OCI-LY7 (cell line): ENCODE measurements around the gene PXMP4. TPM values are rescaled to one million over a fixed set of nuclear protein-coding genes. Genes with fewer than 3 reads are reported as not detected.

ENCODE experiments used
- BruUV-seq: library from RNA; stranded (reverse); fragments of 400-500 nt; replicated peaks from 2 replicates; lab custom pipeline; 2021; lab: Mats Ljungman, UMichigan
- CTCF ChIA-PET: fragments of 300-600 bp; sonication (Branson Sonifier 250); formaldehyde crosslinking; loops from one replicate; lab custom pipeline; 2022; ENCODE audit warnings: antibody characterized with exemption; ENCODE audit not compliant: unreplicated experiment; lab: Charles Lee
- POLR2A ChIA-PET: fragments of 300-600 bp; sonication (Branson Sonifier 250); formaldehyde crosslinking; loops from one replicate; lab custom pipeline; 2022; ENCODE audit warnings: antibody characterized with exemption; lab: Charles Lee
- DNase-seq: peaks from one replicate; pipeline ENCODE4 v3.0.0-alpha.2; 2015; ENCODE audit warnings: low spot score
- H2AFZ ChIP-seq: fragments of 200-600 bp; sonication (generic), shearing (Covaris generic); 2 replicates; pipeline ENCODE4 v1.6.1; 2014; ENCODE audit warnings: mild to moderate bottlenecking, antibody characterized with exemption, low read length, moderate library complexity
- H3K27ac ChIP-seq: fragments of 200-600 bp; sonication (generic); 2 replicates; pipeline ENCODE4 v1.5.1; 2014; ENCODE audit warnings: mixed run types, low read depth, mild to moderate bottlenecking, moderate library complexity, low read length, inconsistent platforms; ENCODE audit not compliant: poor library complexity, severe bottlenecking
- H3K36me3 ChIP-seq: fragments of 200-600 bp; sonication (generic); 2 replicates; pipeline ENCODE4 v1.6.1; 2014; ENCODE audit warnings: mild to moderate bottlenecking, antibody characterized with exemption, low read length, moderate library complexity, mixed read lengths; ENCODE audit not compliant: insufficient read depth
- H3K4me1 ChIP-seq: fragments of 200-600 bp; sonication (generic); 2 replicates; pipeline ENCODE4 v1.5.1; 2014; ENCODE audit warnings: mild to moderate bottlenecking, low read length; ENCODE audit not compliant: insufficient read depth, poor library complexity, severe bottlenecking
- H3K4me2 ChIP-seq: fragments of 200-600 bp; sonication (generic); 2 replicates; pipeline ENCODE4 v1.6.1; 2014; ENCODE audit warnings: mild to moderate bottlenecking, low read length
- H3K4me3 ChIP-seq: fragments of 200-600 bp; sonication (generic); 2 replicates; pipeline ENCODE4 v1.5.1; 2014; ENCODE audit warnings: mild to moderate bottlenecking, low read depth, low read length; ENCODE audit not compliant: poor library complexity, severe bottlenecking
- H3K79me2 ChIP-seq: fragments of 200-600 bp; sonication (generic); 2 replicates; pipeline ENCODE4 v1.6.1; 2016; ENCODE audit warnings: low read depth, mild to moderate bottlenecking, low read length, moderate library complexity, mixed read lengths; ENCODE audit not compliant: insufficient read depth
- H3K9me2 ChIP-seq: fragments of 200-600 bp; sonication (generic); 2 replicates; pipeline ENCODE4 v1.6.1; 2016; ENCODE audit warnings: mild to moderate bottlenecking, low read length, mixed read lengths; ENCODE audit not compliant: insufficient read depth
- H3K9me3 ChIP-seq: fragments of 200-600 bp; sonication (generic); 2 replicates; pipeline ENCODE4 v1.6.1; 2014; ENCODE audit warnings: mild to moderate bottlenecking, mixed run types, low read length, mixed read lengths
- H4K20me1 ChIP-seq: fragments of 200-600 bp; sonication (generic); 2 replicates; pipeline ENCODE4 v1.6.1; 2014; ENCODE audit warnings: mild to moderate bottlenecking, antibody characterized with exemption, low read length, moderate library complexity, mixed read lengths; ENCODE audit not compliant: insufficient read depth
- EZH2phosphoT487 ChIP-seq: fragments of 200-600 bp; sonication (generic); IDR thresholded peaks from 2 replicates; pipeline ENCODE4 v1.6.1; 2018; ENCODE audit warnings: low read depth, borderline replicate concordance, mild to moderate bottlenecking, mixed run types, antibody characterized with exemption, low read length, moderate library complexity, mixed read lengths
- intact Hi-C: fragments of 100-400 bp; cut with micrococcal nuclease; formaldehyde crosslinking; loops from one replicate; pipeline ENCODE4 v1.10.0; 2022; ENCODE audit not compliant: unreplicated experiment
- total RNA-seq, 2 experiments: library from RNA; depleted of rRNA in 1 of 2; stranded (reverse); fragments of >200 nt in 1 of 2; shearing (Covaris generic) in 1 of 2; gene quantifications; 2 replicates each; pipeline ENCODE4 v1.2.3, GENCODE V29; 2014 to 2022
- TF ChIP-seq, protein P1 (sequence below): fragments of 200-600 bp; sonication (generic); conservative IDR thresholded peaks from 2 replicates; pipeline ENCODE4 v1.5.1; 2014; ENCODE audit warnings: mild to moderate bottlenecking, antibody characterized with exemption, low read length, moderate library complexity, mixed read lengths

The PXMP4 gene
- total RNA-seq, 2 experiments from 2014 or later, result 3.1 to 8.2 TPM

DNA sequence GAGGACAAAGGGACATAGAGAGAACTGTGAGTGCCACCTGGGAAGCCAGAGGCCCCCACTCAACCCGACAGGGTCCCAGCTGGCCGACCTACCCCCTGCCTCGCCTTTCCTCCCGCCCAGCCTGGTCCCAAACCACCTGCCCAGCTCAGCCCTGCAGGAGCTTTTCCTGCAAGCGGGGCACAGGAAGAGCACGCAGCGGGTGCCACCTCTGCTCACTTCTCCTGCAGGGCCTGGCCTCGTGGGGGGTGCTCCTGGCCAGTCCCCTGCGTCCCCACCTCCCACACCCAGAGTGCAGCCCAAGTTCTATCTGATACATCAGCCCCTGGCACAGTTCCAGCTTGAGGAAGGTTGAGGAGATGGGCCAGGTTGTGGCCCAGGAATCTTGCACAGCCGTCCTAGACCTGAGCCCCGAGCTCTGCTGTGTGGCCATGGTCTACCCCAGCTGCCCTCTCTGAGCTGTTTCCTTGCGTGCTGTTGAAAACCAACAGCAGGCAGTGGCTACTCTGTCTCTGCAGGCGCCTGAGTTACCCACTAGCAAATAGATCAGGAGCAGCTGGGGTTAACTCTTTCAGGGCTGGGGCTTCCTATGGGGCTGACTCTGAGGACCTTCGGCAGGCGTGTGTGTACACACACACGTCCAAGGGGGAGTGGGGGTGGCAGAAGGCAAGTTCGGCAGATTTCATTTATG is 47.5 kb downstream of the PXMP4 start:
- DNase-seq, result no peak
- Histone ChIP-seq H3K9me2 (no peaks in the 10 kb centered on the region), H4K20me1 (0 out of 2 replicates have a peak, but pooled peaks cover 5% of the 10 kb centered on the region), H3K9me3 (no peaks in the 10 kb centered on the region), H3K79me2 (peaks cover 18% of the 10 kb centered on the region; the same call in 1 of the 2 replicates), H3K36me3 (peaks cover 62% of the 10 kb centered on the region), H3K27ac (peak overlapping the region; percentile 68), H3K4me3 (peak overlapping the region; percentile 84), H2AFZ (no peak overlapping the region), H3K4me2 (peak overlapping the region; percentile 94), H3K4me1 (peaks cover 66% of the 10 kb centered on the region)
- no TSS peak for BruUV-seq
- TF ChIP-seq, protein P1, sequence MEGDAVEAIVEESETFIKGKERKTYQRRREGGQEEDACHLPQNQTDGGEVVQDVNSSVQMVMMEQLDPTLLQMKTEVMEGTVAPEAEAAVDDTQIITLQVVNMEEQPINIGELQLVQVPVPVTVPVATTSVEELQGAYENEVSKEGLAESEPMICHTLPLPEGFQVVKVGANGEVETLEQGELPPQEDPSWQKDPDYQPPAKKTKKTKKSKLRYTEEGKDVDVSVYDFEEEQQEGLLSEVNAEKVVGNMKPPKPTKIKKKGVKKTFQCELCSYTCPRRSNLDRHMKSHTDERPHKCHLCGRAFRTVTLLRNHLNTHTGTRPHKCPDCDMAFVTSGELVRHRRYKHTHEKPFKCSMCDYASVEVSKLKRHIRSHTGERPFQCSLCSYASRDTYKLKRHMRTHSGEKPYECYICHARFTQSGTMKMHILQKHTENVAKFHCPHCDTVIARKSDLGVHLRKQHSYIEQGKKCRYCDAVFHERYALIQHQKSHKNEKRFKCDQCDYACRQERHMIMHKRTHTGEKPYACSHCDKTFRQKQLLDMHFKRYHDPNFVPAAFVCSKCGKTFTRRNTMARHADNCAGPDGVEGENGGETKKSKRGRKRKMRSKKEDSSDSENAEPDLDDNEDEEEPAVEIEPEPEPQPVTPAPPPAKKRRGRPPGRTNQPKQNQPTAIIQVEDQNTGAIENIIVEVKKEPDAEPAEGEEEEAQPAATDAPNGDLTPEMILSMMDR, result no peak
- no peak for TF ChIP-seq EZH2phosphoT487
- ChIA-PET CTCF (no interaction called here), POLR2A (interaction anchor here (0.5 to 1.0 kb wide), 2 partner anchors 13 to 259 kb away, joined by 3 to 6 read pairs; no protein-coding TSS in a partner anchor)
- intact Hi-C loops, result no loop called here

DNA sequence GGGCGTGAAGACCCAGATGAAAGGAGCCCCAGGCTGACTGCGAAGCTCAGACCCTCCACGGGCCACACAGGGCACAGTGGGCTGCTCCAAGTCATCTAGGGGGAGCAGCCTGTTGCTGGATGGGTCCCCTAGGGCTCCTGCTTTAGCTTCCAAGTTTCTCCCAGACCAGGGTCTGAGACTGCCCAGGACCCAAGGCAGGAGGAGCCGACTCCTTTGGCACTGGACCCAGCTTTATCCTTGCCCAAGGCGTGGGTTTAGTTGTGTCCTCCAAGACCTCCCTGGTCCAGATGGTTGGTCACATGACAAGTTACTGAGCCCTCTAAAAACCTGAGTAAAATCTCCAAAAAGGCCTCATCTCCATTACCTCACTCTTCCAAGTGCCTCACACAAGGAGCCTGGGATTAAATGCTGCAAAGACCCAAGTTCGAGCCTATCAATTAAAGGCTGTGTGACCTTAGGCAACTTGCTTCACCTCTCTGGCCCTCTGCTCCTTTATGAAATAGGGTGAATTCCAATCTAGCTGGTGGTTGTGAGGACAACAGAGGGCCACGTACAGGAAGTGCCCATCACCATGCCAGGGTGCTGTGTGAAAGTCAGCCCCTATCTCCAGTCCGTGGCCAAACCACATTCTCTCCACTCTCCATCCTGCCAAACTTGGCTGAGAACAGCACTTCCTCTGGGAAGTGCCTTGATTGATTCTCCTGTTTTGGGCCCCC is 48.4 kb downstream of the PXMP4 start:
- H4K20me1 ChIP-seq, result 0 out of 2 replicates have a peak, but pooled peaks cover 5% of the 10 kb centered on the region
- ChIA-PET CTCF (no interaction called here), POLR2A (interaction anchor here (1.4 kb wide), 1 partner anchor 13 kb away, joined by 5 read pairs; no protein-coding TSS in a partner anchor)
- peaks cover 69% of the 10 kb centered on the region for H3K4me1 ChIP-seq
- H3K27ac ChIP-seq, result no peak overlapping the region
- intact Hi-C loops, result no loop called here
- no peak for TF ChIP-seq EZH2phosphoT487
- TF ChIP-seq, protein P1, result no peak
- no peaks in the 10 kb centered on the region for H3K9me3 ChIP-seq
- no TSS peak for BruUV-seq
- H3K4me3 ChIP-seq, result no peak overlapping the region
- DNase-seq, result no peak
- no peaks in the 10 kb centered on the region for H3K9me2 ChIP-seq
- peak overlapping the region; percentile 94; the same call in 1 of the 2 replicates for H3K4me2 ChIP-seq
- H3K36me3 ChIP-seq, result peaks cover 53% of the 10 kb centered on the region
- peaks cover 18% of the 10 kb centered on the region; the same call in 1 of the 2 replicates for H3K79me2 ChIP-seq
- H2AFZ ChIP-seq, result no peak overlapping the region
